Neural cell (in vitro differentiated cells): ENCODE data around the gene DNM1. TPM values are rescaled to one million over a fixed set of nuclear protein-coding genes. Genes with fewer than 3 reads are reported as not detected.

Source experiments
- H2AFZ ChIP-seq: fragments of 200-600, 300-800 bp; sonication (generic), shearing (Covaris generic); 2 replicates; pipeline ENCODE4 v1.6.0; 2014; ENCODE audit warnings: low read depth, mild to moderate bottlenecking, antibody characterized with exemption, low read length, moderate library complexity
- H3F3A ChIP-seq: fragments of 200-600 bp; shearing (Covaris generic); 2 replicates; pipeline ENCODE4 v1.6.1; 2016; ENCODE audit warnings: mild to moderate bottlenecking, moderate library complexity, mixed read lengths, antibody characterized with exemption, low read length; ENCODE audit not compliant: insufficient read depth, poor library complexity, severe bottlenecking
- H3K27ac ChIP-seq: fragments of 200-600, 300-800 bp; sonication (generic), shearing (Covaris generic); 2 replicates; pipeline ENCODE4 v1.5.1; 2014; ENCODE audit warnings: mild to moderate bottlenecking, low read length, moderate library complexity
- H3K27me3 ChIP-seq: fragments of 300-800, 200-600 bp; sonication (generic), shearing (Covaris generic); 2 replicates; pipeline ENCODE4 v1.6.0; 2014; ENCODE audit warnings: mild to moderate bottlenecking, low read depth, low read length, moderate library complexity; ENCODE audit not compliant: insufficient read depth
- H3K36me3 ChIP-seq: fragments of 300-800, 200-600 bp; sonication (generic), shearing (Covaris generic); 2 replicates; pipeline ENCODE4 v1.5.1; 2014; ENCODE audit warnings: mild to moderate bottlenecking, antibody characterized with exemption, low read length, moderate library complexity; ENCODE audit not compliant: insufficient read depth
- H3K4me2 ChIP-seq: fragments of 300-800, 200-600 bp; sonication (generic), shearing (Covaris generic); 2 replicates; pipeline ENCODE4 v1.6.0; 2014; ENCODE audit warnings: mild to moderate bottlenecking, low read length
- H3K4me3 ChIP-seq: fragments of 300-800, 200-600 bp; sonication (generic), shearing (Covaris generic); 2 replicates; pipeline ENCODE4 v1.5.1; 2014; ENCODE audit warnings: mild to moderate bottlenecking, low read length, moderate library complexity
- H3K79me2 ChIP-seq: fragments of 200-600 bp; shearing (Covaris generic); replicated peaks from 2 replicates; pipeline ENCODE4 v1.6.0; 2014; ENCODE audit warnings: mild to moderate bottlenecking, low read length, moderate library complexity; ENCODE audit not compliant: insufficient read depth
- H3K9ac ChIP-seq: fragments of 300-800, 200-600 bp; sonication (generic), shearing (Covaris generic); 2 replicates; pipeline ENCODE4 v1.6.1; 2016; ENCODE audit warnings: mild to moderate bottlenecking, low read length, mixed read lengths
- H3K9me2 ChIP-seq: fragments of 200-600 bp; shearing (Covaris generic); 2 replicates; pipeline ENCODE4 v1.6.1; 2016; ENCODE audit warnings: mild to moderate bottlenecking, low read length, mixed read lengths; ENCODE audit not compliant: insufficient read depth
- H3K9me3 ChIP-seq: fragments of 200-600, 300-800 bp; sonication (generic), shearing (Covaris generic); 2 replicates; pipeline ENCODE4 v1.6.1; 2016; ENCODE audit warnings: mild to moderate bottlenecking, mixed run types, low read length, moderate library complexity, mixed read lengths
- H4K20me1 ChIP-seq: fragments of 200-600 bp; shearing (Covaris generic); 2 replicates; pipeline ENCODE4 v1.6.1; 2016; ENCODE audit warnings: mild to moderate bottlenecking, mixed run types; ENCODE audit not compliant: insufficient read depth
- EP300 ChIP-seq: fragments of 450-650 bp; conservative IDR thresholded peaks from 2 replicates; pipeline ENCODE4 v1.6.1; 2014; ENCODE audit warnings: antibody characterized with exemption, mild to moderate bottlenecking, moderate library complexity; ENCODE audit not compliant: poor library complexity, severe bottlenecking
- EZH2 ChIP-seq: fragments of 200-600, 300-800 bp; shearing (Covaris generic), sonication (generic); IDR thresholded peaks from 2 replicates; pipeline ENCODE4 v1.6.1; 2014; ENCODE audit warnings: antibody characterized with exemption, low read length, borderline replicate concordance, mild to moderate bottlenecking; ENCODE audit not compliant: insufficient read depth, poor library complexity, severe bottlenecking
- MXI1 ChIP-seq: fragments of 450-650 bp; conservative IDR thresholded peaks from 2 replicates; pipeline ENCODE4 v1.6.1; 2014; ENCODE audit warnings: antibody characterized with exemption, mild to moderate bottlenecking; ENCODE audit not compliant: poor library complexity, severe bottlenecking
- POLR2AphosphoS5 ChIP-seq: IDR thresholded peaks from 2 replicates; pipeline ENCODE4 v1.6.1; 2012
- RAD21 ChIP-seq: fragments of 450-650 bp; conservative IDR thresholded peaks from 2 replicates; pipeline ENCODE4 v1.6.1; 2014; ENCODE audit warnings: antibody characterized with exemption, mild to moderate bottlenecking, moderate library complexity
- SMC3 ChIP-seq: fragments of 450-650 bp; conservative IDR thresholded peaks from 2 replicates; pipeline ENCODE4 v1.6.1; 2014; ENCODE audit warnings: antibody characterized with exemption, mild to moderate bottlenecking, moderate library complexity; ENCODE audit not compliant: poor library complexity
- TAF1 ChIP-seq: IDR thresholded peaks from 2 replicates; pipeline ENCODE4 v1.6.1; 2012; ENCODE audit warnings: low read depth
- polyA plus RNA-seq: library from polyadenylated mRNA; depleted of rRNA; stranded (reverse); fragments of >200 nt; gene quantifications from 2 replicates; pipeline ENCODE4 v1.2.3, GENCODE V29; 2014
- TF ChIP-seq, protein P1 (sequence below): fragments of 450-650 bp; IDR thresholded peaks from 2 replicates; pipeline ENCODE4 v1.5.1; 2014; ENCODE audit warnings: antibody characterized with exemption, mild to moderate bottlenecking, moderate library complexity; ENCODE audit not compliant: poor library complexity, severe bottlenecking
- TF ChIP-seq, protein P2 (sequence below): IDR thresholded peaks from 2 replicates; pipeline ENCODE4 v1.6.1; 2012; ENCODE audit warnings: borderline replicate concordance

DNM1 gene
- polyA plus RNA-seq, 1 donor from 2014 or later, result 104 TPM

DNA sequence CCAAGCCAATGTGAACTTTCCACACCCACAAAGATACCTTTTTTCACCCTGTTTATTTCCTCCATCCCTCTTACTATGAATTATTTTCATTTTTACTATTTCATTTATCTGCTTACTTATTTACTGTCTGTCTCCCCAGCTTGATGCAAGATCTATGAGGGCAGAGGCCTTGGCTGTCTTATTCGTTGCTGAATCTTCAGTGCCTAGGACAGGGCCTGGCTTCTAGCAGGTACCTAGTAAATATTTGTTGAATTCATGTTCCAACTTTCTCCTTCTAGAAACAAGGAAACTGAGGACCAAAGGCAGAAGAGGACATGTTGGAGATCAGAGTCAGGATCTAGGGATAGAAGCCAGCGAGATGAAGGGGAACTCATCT lies 543 bp upstream of the DNM1 start:
- Histone ChIP-seq H3K36me3 (peaks cover 5% of the 10 kb centered on the region), H3F3A (no peaks in the 10 kb centered on the region), H3K27me3 (no peaks in the 10 kb centered on the region), H2AFZ (no peak overlapping the region), H3K79me2 (peaks cover 17% of the 10 kb centered on the region), H3K9ac (no peak overlapping the region), H3K4me2 (peak overlapping the region; percentile 20), H3K27ac (no peak overlapping the region), H3K4me3 (peak overlapping the region; percentile 99), H4K20me1 (no peaks in the 10 kb centered on the region), H3K9me2 (no peaks in the 10 kb centered on the region), H3K9me3 (no peaks in the 10 kb centered on the region)
- TF ChIP-seq EP300 (no peak), TAF1 (no peak)
- TF ChIP-seq, protein P1, sequence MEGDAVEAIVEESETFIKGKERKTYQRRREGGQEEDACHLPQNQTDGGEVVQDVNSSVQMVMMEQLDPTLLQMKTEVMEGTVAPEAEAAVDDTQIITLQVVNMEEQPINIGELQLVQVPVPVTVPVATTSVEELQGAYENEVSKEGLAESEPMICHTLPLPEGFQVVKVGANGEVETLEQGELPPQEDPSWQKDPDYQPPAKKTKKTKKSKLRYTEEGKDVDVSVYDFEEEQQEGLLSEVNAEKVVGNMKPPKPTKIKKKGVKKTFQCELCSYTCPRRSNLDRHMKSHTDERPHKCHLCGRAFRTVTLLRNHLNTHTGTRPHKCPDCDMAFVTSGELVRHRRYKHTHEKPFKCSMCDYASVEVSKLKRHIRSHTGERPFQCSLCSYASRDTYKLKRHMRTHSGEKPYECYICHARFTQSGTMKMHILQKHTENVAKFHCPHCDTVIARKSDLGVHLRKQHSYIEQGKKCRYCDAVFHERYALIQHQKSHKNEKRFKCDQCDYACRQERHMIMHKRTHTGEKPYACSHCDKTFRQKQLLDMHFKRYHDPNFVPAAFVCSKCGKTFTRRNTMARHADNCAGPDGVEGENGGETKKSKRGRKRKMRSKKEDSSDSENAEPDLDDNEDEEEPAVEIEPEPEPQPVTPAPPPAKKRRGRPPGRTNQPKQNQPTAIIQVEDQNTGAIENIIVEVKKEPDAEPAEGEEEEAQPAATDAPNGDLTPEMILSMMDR, result no peak

DNA sequence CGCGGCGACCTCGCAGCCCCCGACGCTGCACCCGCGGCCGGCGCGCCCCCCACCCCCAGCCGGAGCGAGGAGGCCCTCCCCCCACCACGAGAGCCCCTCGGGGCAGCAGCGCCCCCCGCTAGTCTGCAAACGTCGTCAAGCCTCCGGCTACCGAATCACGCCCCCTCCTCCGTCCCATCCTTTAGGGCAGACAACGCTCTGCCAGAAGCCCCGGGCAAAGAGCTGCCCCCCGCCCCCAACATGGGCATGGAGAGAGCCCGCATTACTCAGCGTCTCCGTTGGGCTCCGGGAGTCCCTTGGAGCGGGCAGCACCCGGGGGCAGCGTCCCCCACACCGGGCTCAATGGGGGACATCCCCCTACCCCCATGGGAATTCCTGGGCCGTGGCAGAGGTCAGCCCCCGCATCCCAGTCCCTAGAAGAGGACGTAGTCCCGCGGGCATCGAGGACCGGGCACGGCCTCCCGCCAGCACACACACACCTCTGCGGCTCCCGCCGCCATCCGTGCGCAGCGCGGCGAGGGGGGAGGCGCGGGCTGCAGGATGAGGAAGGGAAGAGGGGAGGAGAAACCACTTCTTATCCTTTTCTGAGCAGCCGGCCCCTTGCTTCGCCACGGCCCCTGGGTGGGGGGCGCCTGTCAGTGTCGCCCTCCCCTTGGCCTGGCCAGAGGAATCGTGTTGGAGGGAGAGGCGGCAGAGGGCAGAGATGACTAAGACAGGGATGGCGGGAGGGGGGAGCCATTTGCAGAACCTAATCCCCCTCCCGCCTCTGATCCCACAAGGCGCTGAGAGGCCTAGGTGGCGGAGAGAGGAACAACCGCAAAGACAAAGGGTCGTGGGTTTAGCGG lies 750 bp downstream of the DNM1 start:
- Histone ChIP-seq H3K27ac (peak overlapping the region; percentile 97), H3K9ac (peak overlapping the region; percentile 97), H3K27me3 (no peaks in the 10 kb centered on the region), H4K20me1 (no peaks in the 10 kb centered on the region), H2AFZ (peak overlapping the region; percentile 73), H3K79me2 (peaks cover 17% of the 10 kb centered on the region), H3K9me2 (no peaks in the 10 kb centered on the region), H3K4me2 (peak overlapping the region; percentile 96), H3K9me3 (no peaks in the 10 kb centered on the region), H3K4me3 (peak overlapping the region; percentile 99), H3F3A (no peaks in the 10 kb centered on the region), H3K36me3 (peaks cover 5% of the 10 kb centered on the region)
- TF ChIP-seq SMC3, result no peak
- TF ChIP-seq, protein P1, result peak; percentile 60
- peak; percentile 42 for TF ChIP-seq MXI1
- peak; percentile 72 for TF ChIP-seq POLR2AphosphoS5
- TF ChIP-seq EP300, result peak; percentile 33
- TF ChIP-seq EZH2, result no peak
- peak; percentile 10 for TF ChIP-seq RAD21
- TF ChIP-seq TAF1, result peak; percentile 77
- TF ChIP-seq, protein P2, sequence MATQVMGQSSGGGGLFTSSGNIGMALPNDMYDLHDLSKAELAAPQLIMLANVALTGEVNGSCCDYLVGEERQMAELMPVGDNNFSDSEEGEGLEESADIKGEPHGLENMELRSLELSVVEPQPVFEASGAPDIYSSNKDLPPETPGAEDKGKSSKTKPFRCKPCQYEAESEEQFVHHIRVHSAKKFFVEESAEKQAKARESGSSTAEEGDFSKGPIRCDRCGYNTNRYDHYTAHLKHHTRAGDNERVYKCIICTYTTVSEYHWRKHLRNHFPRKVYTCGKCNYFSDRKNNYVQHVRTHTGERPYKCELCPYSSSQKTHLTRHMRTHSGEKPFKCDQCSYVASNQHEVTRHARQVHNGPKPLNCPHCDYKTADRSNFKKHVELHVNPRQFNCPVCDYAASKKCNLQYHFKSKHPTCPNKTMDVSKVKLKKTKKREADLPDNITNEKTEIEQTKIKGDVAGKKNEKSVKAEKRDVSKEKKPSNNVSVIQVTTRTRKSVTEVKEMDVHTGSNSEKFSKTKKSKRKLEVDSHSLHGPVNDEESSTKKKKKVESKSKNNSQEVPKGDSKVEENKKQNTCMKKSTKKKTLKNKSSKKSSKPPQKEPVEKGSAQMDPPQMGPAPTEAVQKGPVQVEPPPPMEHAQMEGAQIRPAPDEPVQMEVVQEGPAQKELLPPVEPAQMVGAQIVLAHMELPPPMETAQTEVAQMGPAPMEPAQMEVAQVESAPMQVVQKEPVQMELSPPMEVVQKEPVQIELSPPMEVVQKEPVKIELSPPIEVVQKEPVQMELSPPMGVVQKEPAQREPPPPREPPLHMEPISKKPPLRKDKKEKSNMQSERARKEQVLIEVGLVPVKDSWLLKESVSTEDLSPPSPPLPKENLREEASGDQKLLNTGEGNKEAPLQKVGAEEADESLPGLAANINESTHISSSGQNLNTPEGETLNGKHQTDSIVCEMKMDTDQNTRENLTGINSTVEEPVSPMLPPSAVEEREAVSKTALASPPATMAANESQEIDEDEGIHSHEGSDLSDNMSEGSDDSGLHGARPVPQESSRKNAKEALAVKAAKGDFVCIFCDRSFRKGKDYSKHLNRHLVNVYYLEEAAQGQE, result peak; percentile 83
